HG02973 (cell line): ENCODE results near the gene KRT86.
"Not testable (repeated sequence)": the region's sequence is repeated elsewhere in the genome, so short reads cannot be mapped to it uniquely, and the experiment has no call there.

Source experiments
- ATAC-seq: cut with Tn5 transposase; IDR thresholded peaks from one replicate; pipeline ENCODE4 v1.9.1; 2021; ENCODE audit warnings: moderate library complexity; ENCODE audit not compliant: unreplicated experiment

The KRT86 gene

GRCh38 chr12:52238916-52239646 lies 35.4 kb upstream of the KRT86 start:
- ATAC-seq: no peak

GRCh38 chr12:52239767-52240166 lies 34.7 kb upstream of the KRT86 start:
- ATAC-seq: no peak

- ATAC-seq: not testable (repeated sequence)
These were observed 34.2 kb upstream of the KRT86 start for GRCh38 chr12:52240247-52240646.

- no peak for ATAC-seq
These were observed 33.1 kb upstream of the KRT86 start for GRCh38 chr12:52241205-52241842.

- ATAC-seq: no peak
These were observed 31.8 kb upstream of the KRT86 start for GRCh38 chr12:52242442-52243258.

- no peak for ATAC-seq
These were observed 31.1 kb upstream of the KRT86 start for GRCh38 chr12:52243259-52243855.

GRCh38 chr12:52243856-52244614 lies 30.4 kb upstream of the KRT86 start:
- peak; percentile 87 for ATAC-seq

- ATAC-seq: peak; percentile 10
These were observed 29.8 kb upstream of the KRT86 start for GRCh38 chr12:52244615-52244994.

GRCh38 chr12:52245259-52245961 lies 29.0 kb upstream of the KRT86 start:
- no peak for ATAC-seq

GRCh38 chr12:52245962-52246569 lies 28.4 kb upstream of the KRT86 start:
- ATAC-seq: no peak

GRCh38 chr12:52246720-52247621 lies 27.5 kb upstream of the KRT86 start:
- no peak for ATAC-seq

GRCh38 chr12:52247622-52248540 lies 26.6 kb upstream of the KRT86 start:
- no peak for ATAC-seq

GRCh38 chr12:52248541-52249461 lies 25.6 kb upstream of the KRT86 start:
- ATAC-seq: no peak

- no peak for ATAC-seq
These were observed 24.9 kb upstream of the KRT86 start for GRCh38 chr12:52249511-52250047.

GRCh38 chr12:52250048-52250990 lies 24.1 kb upstream of the KRT86 start:
- no peak for ATAC-seq
